ENCODE results near the gene ODAD2. TPM values are rescaled to one million over a fixed set of nuclear protein-coding genes. Genes with fewer than 3 reads are reported as not detected.

ODAD2 gene
- total and polyA plus RNA-seq, 2 of the 8 experiments (the other 6 are each of a cell fraction or from before 2014, with no cell fraction given): 0.95 to 4.3 TPM

DNA sequence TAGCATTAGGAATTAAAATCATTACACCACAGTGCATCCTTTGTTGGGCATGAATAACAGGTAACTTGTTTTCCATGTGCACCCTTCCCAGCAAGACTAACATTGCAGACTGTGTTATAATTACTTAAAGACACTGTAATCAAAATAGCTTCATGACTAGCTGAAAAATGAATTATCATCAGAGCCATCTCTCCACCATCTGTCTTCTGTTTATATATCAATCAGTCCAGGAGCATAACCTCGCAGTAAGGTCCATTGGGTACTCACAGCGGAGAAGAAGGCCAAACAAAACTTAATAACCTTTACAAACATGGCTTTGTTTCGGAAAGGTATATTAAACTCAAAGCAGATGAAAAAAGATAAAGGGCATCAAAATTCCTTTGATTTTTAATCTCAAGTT, 90.6 kb downstream of the ODAD2 start:
- Histone ChIP-seq H3K9me3 (ENCODE audit: insufficient read depth in 2 of 2, low read depth in 1 of 2, low read length in 1 of 2) (no peaks in the 10 kb centered on the region), H3K27me3 (replicated peaks in 1 of 4; ENCODE audit: control insufficient read depth in 3 of 4, extremely low read depth in 1 of 4, insufficient read depth in 3 of 4, low read length in 3 of 4) (no peaks in the 10 kb centered on the region), H3K14ac (ENCODE audit: insufficient read length) (no peak overlapping the region), H3K4me2 (ENCODE audit: insufficient read depth in 1 of 2, low read depth in 2 of 2, low read length in 2 of 2) (no peak overlapping the region), H3K36me3 (ENCODE audit: control insufficient read depth in 2 of 4, insufficient read depth in 4 of 4, low read length in 3 of 4) (no peaks in the 10 kb centered on the region; a peak in 1 of 8 replicates), H2BK15ac (ENCODE audit: low read length) (no peak overlapping the region), H3K23me2 (ENCODE audit: low read depth, low read length) (no peaks in the 10 kb centered on the region), H2BK20ac (ENCODE audit: low read length) (no peak overlapping the region), H4K5ac (ENCODE audit: insufficient read length, low read depth, low read length) (no peak overlapping the region), H4K8ac (ENCODE audit: extremely low read depth, insufficient read depth, low read length) (no peak overlapping the region), H3K56ac (replicated peaks; ENCODE audit: insufficient read length, low read depth, low read length) (no peak overlapping the region), H3K4me1 (replicated peaks in 1 of 4; ENCODE audit: control insufficient read depth in 3 of 4, insufficient read depth in 4 of 4, low read length in 3 of 4) (peaks cover 0 to 8% (median 5%) of the 10 kb centered on the region in 4 experiments; a peak in 4 of 7 replicates), H3K79me2 (ENCODE audit: control insufficient read depth in 1 of 2, insufficient read depth in 2 of 2, low read length in 2 of 2) (no peaks in the 10 kb centered on the region), H2AK5ac (ENCODE audit: low read depth, low read length) (no peak overlapping the region), H2BK5ac (ENCODE audit: low read depth, low read length) (no peak overlapping the region), H2BK12ac (ENCODE audit: low read depth, low read length) (no peak overlapping the region), H2AFZ (ENCODE audit: low read length) (no peak overlapping the region), H4K91ac (replicated peaks; ENCODE audit: insufficient read length, low read length) (no peak overlapping the region), H4K20me1 (replicated peaks in 1 of 2; ENCODE audit: control insufficient read depth in 1 of 2, insufficient read depth in 2 of 2, low read length in 2 of 2) (no peaks in the 10 kb centered on the region), H3K9ac (replicated peaks in 1 of 4; ENCODE audit: extremely low read depth in 1 of 4, low read depth in 3 of 4, low read length in 3 of 4) (no peak overlapping the region), H3K18ac (ENCODE audit: extremely low read depth, low read length) (no peak overlapping the region), H3K27ac (ENCODE audit: low read depth, low read length) (no peak overlapping the region), H3K23ac (ENCODE audit: insufficient read length) (no peak overlapping the region), H3K4ac (replicated peaks; ENCODE audit: insufficient read length, low read depth, low read length) (no peak overlapping the region), H2BK120ac (replicated peaks; ENCODE audit: low read depth, low read length) (no peak overlapping the region), H3K4me3 (ENCODE audit: extremely low read depth in 1 of 4, insufficient read depth in 2 of 4, low read depth in 3 of 4, low read length in 4 of 4) (no peak overlapping the region), H3K79me1 (ENCODE audit: low read depth, low read length) (no peaks in the 10 kb centered on the region)
- DNase-seq (ENCODE audit: low read depth in 1 of 2, low spot score in 2 of 2): no peak
- 94% methylated on average over 3 of the region's 3 CpGs; no CpG with 5 or more reads in 1 of the 2 experiments for WGBS, 2 experiments (ENCODE audit: extremely low coverage in 1 of 2, insufficient coverage in 1 of 2, insufficient read length in 1 of 2, insufficient replicate concordance in 2 of 2, low coverage in 1 of 2, low lambda C conversion rate in 2 of 2, missing lambda C conversion rate in 1 of 2)
- ChIA-PET POLR2A (ENCODE audit: partially characterized antibody) (no interaction called here), CTCF (ENCODE audit: partially characterized antibody) (no interaction called here)
- no peak for FAIRE-seq
- TF ChIP-seq TAF1 (IDR thresholded peaks at IDR 0.05; ENCODE audit: low read depth, low read length) (no peak), GTF2F1 (IDR thresholded peaks at IDR 0.05; ENCODE audit: borderline replicate concordance, low read depth, low read length) (no peak), CHD1 (IDR thresholded peaks at IDR 0.05; ENCODE audit: low read depth, low read length) (no peak)

Data from H1 (cell line).